Pancreas (tissue), 10 donors: Measurements from ENCODE around the gene SEMA6B. TPM values are rescaled to one million over a fixed set of nuclear protein-coding genes. Genes with fewer than 3 reads are reported as not detected.
A peak's percentile ranks its signal among the peaks of the same experiment; 100 is the strongest.
"Not testable (repeated sequence)": the region's sequence is repeated elsewhere in the genome, so short reads cannot be mapped to it uniquely, and the experiment has no call there.

Experiments used
- ATAC-seq, 4 donors: fragments of 200-7000 bp; cut with Tn5 transposase; one replicate each; pipeline versions ENCODE4 v1.8.0 to v1.9.1; 2020; ENCODE audit warnings: mild to moderate bottlenecking in 4 of 4, moderate library complexity in 4 of 4
- DNase-seq, 6 donors: peaks; one replicate each; pipeline ENCODE4 v3.0.0-alpha.2; 2020
- FAIRE-seq: peaks from 2 replicates; lab custom pipeline; 2012; peaks lifted over from hg19 to GRCh38; lab: Jason Lieb, UNC
- H3K27ac ChIP-seq, 4 donors: fragments of 200-600 bp; sonication (generic); 1 replicate in 3 of 4; 2 replicates in 1 of 4; pipeline versions ENCODE4 v1.5.0 to v1.8.0; 2020
- H3K27me3 ChIP-seq, 4 donors: fragments of 200-600 bp; one replicate each; pipeline ENCODE4 v1.8.0; 2021
- H3K36me3 ChIP-seq, 3 donors: fragments of 200-600 bp; sonication (generic) in 1 of 3; one replicate each; pipeline versions ENCODE4 v1.5.0 to v1.8.0; 2020 to 2021
- H3K4me1 ChIP-seq, 3 donors: fragments of 200-600 bp; one replicate each; pipeline ENCODE4 v1.8.0; 2021
- H3K4me3 ChIP-seq, 4 donors: fragments of 200-600 bp; sonication (generic) in 2 of 4; one replicate each; pipeline versions ENCODE4 v1.5.0 to v1.8.0; 2020 to 2021
- H3K9me3 ChIP-seq, 4 donors: fragments of 200-600 bp; one replicate each; pipeline ENCODE4 v1.8.0; 2021
- CTCF ChIP-seq, 4 donors: fragments of 200-600 bp; sonication (generic) in 3 of 4; IDR thresholded peaks; one replicate each; pipeline versions ENCODE4 v1.5.0 to v1.8.0; 2021; ENCODE audit warnings: antibody characterized with exemption in 4 of 4
- WGBS, 2 donors: extraction: QIAGEN DNeasy Blood & Tissue Kit; methylation state at CpG; one replicate each; pipeline ENCODE4 v1.1.7; 2013; 5-methylcytosine and 5-hydroxymethylcytosine counted together
- intact Hi-C, 3 donors: fragments of 100-400 bp; cut with DNase I; formaldehyde crosslinking; loops; one replicate each; pipeline versions ENCODE4 v1.11.1 to v1.14.2; 2022
- polyA plus RNA-seq, 2 donors: library from polyadenylated mRNA; stranded (reverse); fragments of 200-250 nt; gene quantifications; one replicate each; pipeline ENCODE4 v1.2.3, GENCODE V29; 2013
- total RNA-seq, 6 donors: library from RNA; stranded (reverse); fragmentation: NEBNext Ultra II Directional in 4 of 6; extraction: Animal tissue kit (Norgen Biotek cat#: 25700) in 4 of 6; gene quantifications; one replicate each; pipeline versions ENCODE4 v1.2.1 to v1.2.4, GENCODE V29; 2021 to 2023
- donor health status: healthy with polysubstance abuse.
- donor health status: DM: no; HTN: no; CAD: no; lungs with moderate emphysema.
- donor health status: DM: no; HTN: no; CAD: no.
- donor health status: control.
- donor health status: control.
- donor health status: Bipolar disorder and iron deficiency.
- donor health status: DM: yes; HTN: yes; CAD: no.
- donor health status: DM: no; HTN: no; CAD: no.
- donor health status: DM: no; HTN: no; CAD: no.
- donor health status: DM: yes; HTN: yes; CAD: no.

The SEMA6B gene
- total and polyA plus RNA-seq, 8 donors, result 2.2 to 4.7 (median 3.5) TPM

GRCh38 chr19:4566402-4567051 is 7.0 kb upstream of the SEMA6B start:
- no peaks in the 10 kb centered on the region for H3K4me1 ChIP-seq
- no peaks in the 10 kb centered on the region for H3K9me3 ChIP-seq
- FAIRE-seq (no peak), DNase-seq (peak in 1 of 6 donors; percentile 46), ATAC-seq (no peak)
- no peaks in the 10 kb centered on the region for H3K27me3 ChIP-seq
- H3K27ac ChIP-seq, result no peak overlapping the region
- H3K36me3 ChIP-seq, result no peaks in the 10 kb centered on the region
- intact Hi-C loops, result no loop called here
- WGBS, 2 donors, result 68 to 77% methylated on average over 34 to 35 of the region's 35 CpGs
- TF ChIP-seq CTCF (IDR thresholded peaks at IDR 0.05), result no peak
- no peak overlapping the region for H3K4me3 ChIP-seq

GRCh38 chr19:4563562-4563961 is 4.1 kb upstream of the SEMA6B start:
- WGBS, 2 donors, result 77 to 95% methylated on average over 4 to 5 of the region's 5 CpGs
- intact Hi-C loops, result not testable (repeated sequence)

GRCh38 chr19:4562085-4562484 is 2.6 kb upstream of the SEMA6B start:
- not testable (repeated sequence) for H3K4me1 ChIP-seq

More at GRCh38 chr19:4563562-4563961, 4.1 kb upstream of the SEMA6B start:
- H3K27ac ChIP-seq, H3K4me3 ChIP-seq, FAIRE-seq, H3K36me3 ChIP-seq, H3K9me3 ChIP-seq, H3K27me3 ChIP-seq, DNase-seq, H3K4me1 ChIP-seq: not testable (repeated sequence)
- ATAC-seq, result peak in 2 of 4 donors; percentile 38 to 55

GRCh38 chr19:4557971-4558941 is 1.2 kb downstream of the SEMA6B start:
- DNase-seq (peak in 3 of 6 donors; percentile 59 to 83 (median 82)), FAIRE-seq (no peak), ATAC-seq (peak; percentile 39 to 76 (median 68))
- intact Hi-C loops, result no loop called here
- no peak overlapping the region for H3K27ac ChIP-seq
- H3K9me3 ChIP-seq, result no peaks in the 10 kb centered on the region
- H3K27me3 ChIP-seq, result no peaks in the 10 kb centered on the region
- TF ChIP-seq CTCF (IDR thresholded peaks at IDR 0.05), result peak; percentile 99
- WGBS, 2 donors, result 20 to 22% methylated on average over 41 to 44 of the region's 44 CpGs
- H3K4me1 ChIP-seq, result no peaks in the 10 kb centered on the region
- peak overlapping the region in 1 of 4 donors; percentile 25 for H3K4me3 ChIP-seq
- no peaks in the 10 kb centered on the region for H3K36me3 ChIP-seq

More at GRCh38 chr19:4562085-4562484, 2.6 kb upstream of the SEMA6B start:
- H3K36me3 ChIP-seq, DNase-seq, H3K4me3 ChIP-seq, intact Hi-C loops, H3K27ac ChIP-seq, H3K27me3 ChIP-seq, H3K9me3 ChIP-seq, FAIRE-seq: not testable (repeated sequence)
- ATAC-seq, result peak in 2 of 4 donors; percentile 33 to 42
- 85 to 90% methylated on average over 6 to 7 of the region's 7 CpGs for WGBS, 2 donors

- ATAC-seq (peak in 2 of 4 donors; percentile 27 to 42), FAIRE-seq (no peak), DNase-seq (peak in 1 of 6 donors; percentile 65)
- no peak for TF ChIP-seq CTCF (IDR thresholded peaks at IDR 0.05)
- Histone ChIP-seq H3K4me3 (peak overlapping the region in 1 of 4 donors; percentile 25), H3K27me3 (no peaks in the 10 kb centered on the region), H3K36me3 (no peaks in the 10 kb centered on the region), H3K9me3 (no peaks in the 10 kb centered on the region), H3K4me1 (no peaks in the 10 kb centered on the region), H3K27ac (no peak overlapping the region)
- 66 to 78% methylated on average over 33 of the region's 33 CpGs for WGBS, 2 donors
- intact Hi-C loops, result no loop called here
Measured at GRCh38 chr19:4557144-4557970, 2.1 kb downstream of the SEMA6B start.
